Medulla oblongata (tissue), 1 donor: Measurements from ENCODE around the gene GALNT17.
"Not testable (repeated sequence)": the region's sequence is repeated elsewhere in the genome, so short reads cannot be mapped to it uniquely, and the experiment has no call there.

Experiments
- DNase-seq: peaks from one replicate; pipeline ENCODE4 v3.0.0-alpha.2; 2015; ENCODE audit errors: extremely low spot score

GALNT17 gene

DNA sequence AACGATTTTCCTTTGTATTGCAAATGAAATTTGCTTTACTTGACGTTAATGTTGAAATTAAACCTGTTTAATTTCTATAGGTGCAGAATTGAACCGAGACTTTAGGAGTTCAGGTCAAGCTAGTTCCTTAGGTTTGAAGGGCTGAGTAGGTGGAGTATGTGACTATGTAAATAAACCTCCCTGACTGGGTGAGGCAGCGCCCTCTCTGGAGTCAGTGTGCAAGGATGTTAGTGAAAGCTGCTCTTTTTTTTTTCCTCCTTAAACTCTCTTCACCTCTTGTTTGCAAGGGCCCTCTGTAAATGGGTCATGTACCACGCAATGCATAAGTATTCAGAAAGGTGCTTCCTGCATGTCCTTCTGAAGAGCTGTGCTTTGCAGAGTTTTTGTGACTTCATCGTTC, 33.8 kb downstream of the GALNT17 start:
- DNase-seq, result no peak

DNA sequence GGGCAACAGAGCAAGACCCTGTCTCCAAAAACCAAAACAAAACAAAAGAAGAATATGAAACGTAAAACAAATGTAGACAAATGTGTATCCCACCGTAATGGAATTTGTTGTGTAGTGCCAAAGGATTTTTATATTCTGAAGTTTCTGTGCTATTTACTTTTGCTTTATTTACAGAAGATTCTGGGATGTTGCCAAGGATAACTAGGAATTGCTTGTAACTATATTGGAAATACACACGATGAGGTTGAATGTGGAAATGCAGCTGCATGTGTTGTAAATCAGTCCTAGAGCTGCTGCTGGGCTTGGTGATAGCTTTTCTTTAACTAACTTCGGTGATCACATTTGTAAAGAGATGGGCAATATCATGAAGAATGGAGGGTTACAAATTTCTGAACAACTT, 39.5 kb downstream of the GALNT17 start:
- no peak for DNase-seq

DNA sequence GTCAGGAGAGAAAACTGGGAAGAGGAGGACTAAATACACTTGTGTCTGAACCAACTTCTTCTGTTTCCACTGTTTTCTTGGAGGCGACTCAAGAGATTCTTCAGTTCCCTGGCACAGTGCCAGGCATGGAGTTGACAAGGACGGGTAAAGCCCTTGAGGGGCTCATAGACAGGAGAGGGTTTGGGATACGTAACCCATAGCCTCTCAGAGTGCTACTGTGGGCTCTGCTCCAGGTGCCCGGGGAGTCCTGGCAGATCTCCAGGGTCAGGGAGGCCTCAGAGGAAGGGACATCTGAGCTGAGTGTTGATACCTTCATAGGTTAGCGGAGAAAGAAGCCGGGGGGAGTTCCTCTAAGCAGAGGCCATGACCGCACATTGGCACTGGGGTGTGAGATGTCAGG, 42.0 kb downstream of the GALNT17 start:
- peak; percentile 19 for DNase-seq

DNA sequence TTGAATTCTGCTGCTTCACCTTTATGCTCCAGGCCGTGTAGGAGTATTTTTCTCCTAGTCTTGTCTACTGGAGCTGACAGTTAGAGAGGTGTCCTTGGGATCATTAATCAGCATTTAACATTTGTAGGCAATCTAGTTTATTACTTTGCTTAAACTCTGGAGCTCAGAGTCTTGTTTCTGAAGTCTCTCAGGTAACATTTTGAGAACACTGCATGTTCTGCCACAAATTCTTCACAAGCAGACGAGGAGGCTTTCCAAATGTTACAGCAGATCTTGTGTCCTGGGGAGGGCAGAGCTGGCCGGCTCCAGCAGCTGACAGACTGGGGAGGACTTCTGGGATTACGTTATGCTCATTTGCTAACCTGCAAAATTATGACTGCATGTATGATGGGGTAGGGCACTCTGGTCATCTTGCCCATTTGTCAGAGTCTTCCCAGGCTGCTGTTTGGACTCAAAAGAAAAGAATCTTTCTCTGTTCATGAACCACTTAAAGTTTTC, 50.5 kb downstream of the GALNT17 start:
- no peak for DNase-seq

DNA sequence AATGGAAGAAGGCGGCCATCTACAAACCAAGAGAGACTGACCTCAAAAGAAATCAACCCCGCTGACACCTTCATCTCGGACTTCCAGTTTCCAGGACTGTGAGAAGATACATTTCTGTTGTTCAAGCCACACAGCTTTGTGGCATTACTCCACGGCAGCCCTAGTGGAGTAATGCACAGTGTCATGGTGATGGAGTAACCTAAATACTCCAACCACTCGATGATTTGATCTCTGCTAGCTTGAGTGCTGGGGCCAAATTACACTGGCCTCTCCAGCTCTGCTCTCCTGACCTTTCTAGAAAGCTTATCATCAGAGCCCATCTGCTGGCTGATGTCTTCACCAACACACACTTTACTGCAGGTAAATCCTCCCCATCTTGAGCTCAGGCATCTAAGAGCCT, 52.2 kb downstream of the GALNT17 start:
- no peak for DNase-seq

DNA sequence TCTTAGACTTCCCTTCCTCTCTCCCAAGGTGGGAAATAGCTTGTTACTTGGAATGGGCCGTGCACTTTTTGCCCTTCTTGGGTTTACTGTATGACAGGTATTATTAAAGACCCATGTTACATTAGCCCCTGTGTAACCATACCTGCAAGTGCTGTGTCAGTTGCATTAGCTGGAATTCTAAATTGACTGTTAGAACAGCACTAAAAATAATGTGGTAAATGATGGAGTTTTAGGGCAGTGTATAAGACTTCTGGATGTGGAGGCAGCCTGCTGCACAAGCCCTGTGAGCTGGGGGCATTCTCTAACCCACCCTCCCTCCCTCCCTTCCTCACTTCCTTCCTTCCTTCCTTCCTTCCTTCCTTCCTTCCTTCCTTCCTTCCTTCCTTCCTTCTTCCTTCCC, 52.7 kb downstream of the GALNT17 start:
- no peak for DNase-seq

DNA sequence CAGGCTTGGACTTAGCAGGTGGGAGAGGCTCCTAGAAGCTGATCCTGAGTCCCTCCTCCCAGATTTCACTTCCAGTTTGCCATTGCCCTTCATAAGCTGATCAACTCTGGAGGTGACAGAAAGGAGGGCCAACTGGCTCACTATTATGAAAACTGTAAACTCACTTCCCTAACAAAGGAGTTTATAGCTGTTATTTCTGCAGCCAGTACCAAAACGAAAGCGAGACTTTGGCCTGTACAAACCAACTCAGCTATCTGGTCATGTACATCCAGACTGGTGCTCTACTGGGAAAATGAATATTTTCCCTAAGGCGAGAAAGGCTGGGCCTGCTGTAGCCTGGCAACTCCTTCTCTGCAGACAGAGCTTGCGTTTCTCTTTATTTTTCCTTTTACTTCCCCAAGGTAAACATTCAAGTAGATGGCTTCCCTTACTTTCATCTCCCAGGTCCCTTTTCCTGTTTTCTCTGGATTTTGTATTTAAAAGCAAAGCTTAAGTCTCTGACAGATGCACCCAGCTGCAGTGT, 54.7 kb downstream of the GALNT17 start:
- DNase-seq, result no peak

DNA sequence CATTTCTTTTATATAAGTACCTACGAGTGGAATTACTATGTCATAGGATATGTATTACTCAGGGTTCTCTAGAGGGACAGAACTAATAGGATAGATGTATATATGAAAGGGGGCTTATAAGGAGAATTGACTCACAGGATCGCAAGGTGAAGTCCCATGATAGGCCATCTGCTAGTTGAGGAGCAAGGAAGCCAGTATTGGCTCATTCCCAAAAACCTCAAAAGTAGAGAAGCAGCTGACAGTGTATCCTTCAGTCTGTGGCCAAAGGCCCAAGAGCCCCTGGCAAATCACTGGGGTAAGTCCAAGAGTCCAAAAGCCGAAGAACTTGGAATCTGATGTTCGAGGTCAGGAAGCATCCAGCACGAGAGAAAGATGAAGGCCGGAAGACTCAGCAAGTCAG, 59.8 kb downstream of the GALNT17 start:
- DNase-seq, result no peak

DNA sequence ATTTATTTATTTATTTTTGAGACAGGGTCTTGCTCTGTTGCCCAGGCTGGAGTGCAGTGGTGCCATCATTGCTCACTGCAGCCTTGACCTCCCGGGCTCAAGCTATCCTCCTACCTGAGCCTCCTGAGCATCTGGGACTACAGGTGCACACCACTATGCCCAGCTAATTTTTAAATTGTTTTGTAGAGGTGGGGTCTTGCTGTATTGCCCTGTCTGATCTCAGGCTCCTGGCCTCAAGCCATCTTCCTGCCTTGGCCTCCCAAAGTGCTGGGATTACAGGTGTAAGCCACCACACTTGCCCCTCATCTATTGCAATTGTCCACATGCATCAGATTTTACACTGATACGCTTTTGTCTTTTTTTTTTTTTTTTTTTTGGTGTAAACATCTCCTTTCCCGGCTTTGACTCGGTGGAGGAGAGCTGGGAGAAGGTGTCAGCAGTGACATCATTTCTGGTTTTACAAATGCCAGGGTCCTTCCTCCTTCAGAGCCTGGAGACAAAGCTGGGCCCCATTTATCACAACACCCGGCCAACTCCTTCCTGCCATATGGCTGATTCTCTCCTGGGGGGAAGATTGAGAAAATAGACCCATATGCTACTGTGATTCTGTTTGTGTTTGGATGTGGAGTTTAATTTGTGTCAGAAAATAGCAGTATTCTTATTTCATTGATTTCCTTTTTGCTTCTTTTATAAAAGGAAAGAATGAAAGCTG, 61.3 kb downstream of the GALNT17 start:
- no peak for DNase-seq

DNA sequence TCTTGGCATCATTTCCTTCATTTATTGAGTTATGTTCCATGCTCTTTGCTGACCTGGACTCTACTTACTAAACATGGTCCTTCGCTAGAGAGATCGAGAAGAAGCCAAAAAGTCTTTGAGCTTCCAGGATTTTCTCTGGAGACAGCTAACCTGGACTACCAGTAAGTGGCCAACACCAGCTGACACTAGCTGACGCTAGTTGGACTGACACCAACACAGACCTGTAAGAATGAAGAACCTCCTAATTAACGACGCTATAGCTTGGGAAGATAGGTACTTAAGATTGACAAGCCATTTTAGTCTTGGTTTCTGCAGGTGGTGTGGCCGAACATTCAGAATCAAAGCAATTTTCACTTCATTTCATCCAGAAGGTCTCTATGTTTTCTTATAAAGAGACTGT, 66.4 kb downstream of the GALNT17 start:
- no peak for DNase-seq

DNA sequence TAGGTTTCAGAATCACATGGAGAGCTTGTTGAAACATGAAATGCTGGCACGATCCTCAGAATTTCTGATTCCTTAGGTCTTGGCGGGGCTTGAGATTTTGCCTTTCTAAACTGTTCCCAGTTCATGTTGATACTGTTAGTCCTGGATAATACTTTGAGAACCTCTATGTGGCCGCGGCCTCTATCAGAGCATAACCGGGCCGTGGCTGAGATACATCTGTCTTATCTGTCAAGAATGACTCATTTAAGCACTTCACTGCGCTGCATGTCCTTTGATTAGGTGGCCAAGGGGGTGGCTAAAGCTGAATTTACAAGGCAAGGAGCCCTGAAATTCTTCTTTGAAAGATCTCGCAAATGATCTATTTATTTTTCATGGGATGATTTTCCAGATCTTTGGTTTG, 66.9 kb downstream of the GALNT17 start:
- DNase-seq, result no peak

DNA sequence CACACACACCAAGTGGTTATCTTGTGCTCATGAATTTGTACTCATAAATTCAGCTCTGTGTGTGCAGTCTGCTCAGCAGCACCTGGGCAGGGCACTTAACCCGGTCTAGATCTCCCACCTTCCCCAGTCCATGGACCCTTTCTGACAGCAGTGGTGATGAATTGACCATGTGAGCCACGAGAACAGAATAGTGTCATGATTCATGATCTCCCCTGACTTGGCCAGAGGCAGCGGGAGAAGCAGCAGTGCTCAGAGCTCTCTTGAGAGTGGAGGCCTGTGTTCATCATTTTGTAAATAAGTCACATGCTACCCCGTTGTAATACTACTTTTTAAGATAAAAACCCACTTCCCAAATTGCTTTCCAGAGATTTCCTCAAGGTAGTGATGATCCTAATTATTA, 74.2 kb downstream of the GALNT17 start:
- no peak for DNase-seq

DNA sequence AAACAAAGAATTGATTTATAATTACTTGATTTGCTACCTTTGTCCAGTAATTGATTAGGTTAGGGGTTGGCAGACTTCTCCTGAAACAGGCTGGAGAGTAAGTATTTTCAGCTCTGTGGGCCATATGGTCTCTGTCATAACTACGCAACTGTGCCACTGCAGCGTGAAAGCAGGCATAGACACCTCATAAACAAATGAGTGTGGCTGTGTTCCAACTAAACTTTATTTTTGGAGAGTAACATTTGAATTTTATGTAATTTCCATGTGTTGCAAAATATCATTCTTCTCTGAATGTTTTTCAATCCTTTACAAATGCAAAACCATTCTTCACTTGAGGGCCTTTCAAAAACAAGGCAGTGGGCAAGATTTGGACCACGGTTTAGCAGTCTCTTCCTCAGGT, 76.9 kb downstream of the GALNT17 start:
- DNase-seq, result no peak

DNA sequence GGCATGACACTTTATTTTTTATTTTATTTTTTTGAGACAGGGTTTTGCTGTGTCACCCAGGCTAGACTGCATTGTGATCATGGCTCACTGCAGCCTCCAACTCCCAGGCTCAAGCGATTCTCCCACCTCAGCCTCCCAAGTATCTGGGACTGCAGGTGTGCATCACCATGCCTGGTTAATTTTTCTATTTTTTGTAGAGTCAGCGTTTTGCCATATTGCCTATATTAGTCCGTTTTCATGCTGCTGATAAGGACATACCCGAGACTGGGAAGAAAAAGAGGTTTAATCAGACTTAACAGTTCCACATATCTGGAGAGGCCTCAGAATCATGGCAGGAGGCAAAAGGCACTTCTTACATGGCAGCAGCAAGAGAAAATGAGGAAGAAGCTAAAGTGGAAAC, 77.5 kb downstream of the GALNT17 start:
- not testable (repeated sequence) for DNase-seq

DNA sequence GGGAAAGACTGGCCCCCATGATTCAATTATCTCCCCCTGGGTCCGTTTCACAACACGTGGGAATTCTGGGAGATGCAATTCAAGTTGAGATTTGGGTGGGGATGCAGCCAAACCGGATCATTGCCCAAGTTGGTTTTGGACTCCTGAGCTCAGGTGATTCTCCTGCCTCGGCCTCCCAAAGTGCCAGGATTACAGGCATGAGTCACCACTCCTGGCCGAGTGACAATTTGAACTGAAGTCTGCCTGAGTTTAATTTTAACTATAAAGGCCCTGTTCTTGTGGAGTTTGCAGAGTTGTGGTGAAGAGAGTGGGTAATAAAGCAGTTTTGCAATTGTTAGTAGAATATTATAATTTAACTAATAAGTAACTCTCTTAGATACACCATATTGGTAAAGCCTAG, 78.3 kb downstream of the GALNT17 start:
- DNase-seq, result no peak

DNA sequence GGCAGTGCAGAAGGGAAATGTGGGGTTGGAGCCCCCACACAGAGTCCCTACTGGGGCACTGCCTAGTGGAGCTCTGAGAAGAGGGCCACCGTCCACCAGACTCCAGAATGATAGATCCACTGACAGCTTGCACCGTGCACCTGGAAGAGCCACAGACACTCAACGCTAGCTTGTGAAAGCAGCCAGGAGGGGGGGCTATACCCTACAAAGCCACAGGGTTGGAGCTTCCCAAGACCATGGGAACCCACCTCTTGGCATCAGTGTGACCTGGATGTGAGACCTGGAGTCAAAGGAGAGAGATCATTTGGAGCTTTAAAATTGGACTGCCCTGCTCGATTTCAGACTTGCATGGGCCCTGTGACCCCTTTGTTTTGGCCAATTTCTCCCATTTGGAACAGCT, 80.5 kb downstream of the GALNT17 start:
- not testable (repeated sequence) for DNase-seq

DNA sequence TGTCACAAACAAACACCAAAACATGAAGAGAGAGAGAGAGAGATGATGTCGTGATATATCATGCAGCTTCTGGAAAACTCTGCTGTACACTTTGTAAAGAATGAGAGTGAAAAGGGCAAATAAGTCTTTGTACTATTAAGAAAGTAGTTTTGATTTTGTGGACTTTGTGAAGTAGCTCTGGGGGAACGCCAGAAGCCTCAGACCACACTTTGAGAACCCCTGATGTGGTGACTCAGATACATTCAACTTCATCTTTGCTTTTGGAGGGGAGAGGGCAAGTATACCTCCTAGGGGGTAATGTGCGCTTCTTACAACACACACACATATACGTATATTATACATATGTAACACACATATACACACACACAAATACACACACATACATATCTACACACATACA, 84.3 kb downstream of the GALNT17 start:
- DNase-seq, result no peak

DNA sequence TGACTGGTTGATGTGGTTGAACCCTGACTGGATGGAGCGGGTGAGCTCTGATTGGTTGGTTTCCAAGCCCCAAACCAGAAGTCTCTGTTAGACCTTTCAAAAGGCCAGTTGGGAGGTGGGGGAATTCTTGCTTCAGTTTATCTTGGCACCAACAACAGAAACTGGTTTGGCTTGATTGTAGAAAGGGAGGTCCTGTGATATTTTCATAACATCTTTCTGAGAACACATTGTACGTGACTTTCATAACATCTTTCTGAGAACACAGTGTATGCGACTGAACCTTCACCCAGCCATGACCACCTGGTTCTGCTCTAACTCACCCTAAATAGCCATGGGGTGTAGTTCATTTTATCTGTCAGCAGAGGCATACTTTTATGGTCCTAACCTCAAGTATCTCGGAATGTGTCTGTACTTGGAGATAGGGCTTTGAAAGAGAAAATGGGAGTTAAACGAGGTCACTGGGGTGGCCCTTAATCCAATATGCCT, 88.3 kb downstream of the GALNT17 start:
- DNase-seq, result no peak

DNA sequence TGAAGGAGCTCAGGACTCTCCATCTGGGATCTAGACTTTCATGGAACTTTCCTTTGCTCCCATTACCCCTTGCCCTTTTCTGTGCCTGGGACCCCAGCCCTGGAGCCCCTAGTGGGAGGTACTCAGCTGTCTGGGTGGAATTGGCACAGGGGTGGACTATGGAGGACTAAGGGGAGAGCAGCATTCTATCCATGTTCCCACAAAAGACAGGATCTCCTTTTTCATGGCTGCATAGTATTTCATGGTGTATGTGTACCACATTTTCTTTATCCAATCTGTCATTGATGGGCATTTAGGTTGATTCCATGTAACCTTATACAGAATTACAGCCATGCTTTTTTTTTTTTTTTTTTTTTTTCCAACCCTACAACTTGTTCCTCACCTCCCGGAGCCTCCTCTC, 89.1 kb downstream of the GALNT17 start:
- DNase-seq, result no peak

DNA sequence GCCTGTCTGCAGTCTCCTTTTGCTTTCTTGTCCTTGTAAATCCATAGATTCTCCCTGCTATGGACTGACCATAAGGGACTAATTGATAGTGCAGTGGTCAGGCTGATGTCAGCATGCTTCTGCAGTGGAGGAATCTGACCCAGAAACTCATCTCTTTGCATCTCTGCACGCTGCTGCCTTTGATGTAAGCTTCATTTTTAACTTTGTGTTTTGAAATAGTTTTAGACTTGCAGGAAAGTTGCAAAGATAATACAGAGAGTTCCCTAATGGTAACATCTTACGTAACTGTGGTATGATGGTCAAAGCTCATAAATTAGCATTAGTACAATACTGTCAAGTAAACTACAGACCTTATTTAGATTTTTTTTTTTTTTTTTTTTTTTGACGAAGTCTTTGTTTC, 89.6 kb downstream of the GALNT17 start:
- no peak for DNase-seq

DNA sequence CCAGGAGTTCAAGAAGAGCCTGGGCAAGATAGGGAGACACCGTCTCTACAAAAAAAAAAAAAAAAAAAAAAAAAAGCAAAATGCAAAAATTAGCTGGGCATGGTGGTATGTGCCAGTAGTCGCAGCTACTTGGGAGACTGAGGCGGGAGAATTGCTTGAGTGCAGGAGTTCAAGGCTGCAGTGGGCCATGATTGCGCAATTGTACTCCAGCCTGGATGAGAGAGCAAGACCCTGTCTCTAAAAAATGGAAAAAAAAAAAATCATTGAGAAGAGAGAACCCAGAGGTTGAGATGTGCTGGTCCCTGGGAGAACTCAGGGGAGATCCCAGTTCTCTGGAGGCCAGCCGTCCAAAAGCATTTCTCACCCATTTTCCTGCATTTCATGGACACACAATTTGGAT, 95.2 kb downstream of the GALNT17 start:
- DNase-seq, result no peak

DNA sequence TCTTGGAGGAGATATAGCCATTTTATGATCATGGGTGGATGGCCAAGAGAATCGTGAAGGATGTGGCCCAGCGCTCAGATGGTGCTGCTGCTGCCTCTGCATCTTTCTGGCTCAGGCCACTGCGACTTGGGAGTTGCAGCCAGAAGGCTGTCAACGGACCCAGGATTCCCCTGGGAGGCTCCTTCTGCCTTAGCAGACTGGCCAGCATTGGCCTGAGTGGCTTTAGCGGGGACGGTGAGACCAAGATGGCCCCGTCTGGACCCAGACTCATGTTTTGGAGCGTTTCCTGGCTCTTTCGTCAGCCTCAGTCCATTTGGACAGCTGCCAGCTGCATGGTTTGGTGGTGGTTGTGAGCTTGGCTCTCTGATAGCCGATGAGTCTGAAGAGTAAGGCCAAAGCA, 97.2 kb downstream of the GALNT17 start:
- DNase-seq, result no peak

DNA sequence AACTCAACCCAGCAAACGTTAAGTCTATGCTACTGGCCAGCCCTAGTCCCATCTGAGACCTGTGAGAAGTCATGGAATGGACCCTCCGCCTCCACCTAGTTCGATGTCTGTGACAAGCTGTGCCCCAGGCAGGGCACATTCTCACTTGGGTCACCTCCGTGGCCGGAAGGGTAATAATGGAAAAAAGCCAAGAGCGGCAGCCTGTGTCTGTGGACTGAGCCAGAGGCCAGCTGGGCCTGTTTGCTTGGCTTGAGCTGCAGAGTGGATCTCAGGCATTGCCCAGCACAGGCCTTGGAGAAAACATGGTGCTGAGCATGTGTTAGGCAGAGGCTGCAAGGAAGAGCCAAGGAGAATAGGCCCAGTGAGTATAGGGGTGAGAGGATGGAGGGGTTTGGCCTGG, 97.8 kb downstream of the GALNT17 start:
- DNase-seq, result no peak

DNA sequence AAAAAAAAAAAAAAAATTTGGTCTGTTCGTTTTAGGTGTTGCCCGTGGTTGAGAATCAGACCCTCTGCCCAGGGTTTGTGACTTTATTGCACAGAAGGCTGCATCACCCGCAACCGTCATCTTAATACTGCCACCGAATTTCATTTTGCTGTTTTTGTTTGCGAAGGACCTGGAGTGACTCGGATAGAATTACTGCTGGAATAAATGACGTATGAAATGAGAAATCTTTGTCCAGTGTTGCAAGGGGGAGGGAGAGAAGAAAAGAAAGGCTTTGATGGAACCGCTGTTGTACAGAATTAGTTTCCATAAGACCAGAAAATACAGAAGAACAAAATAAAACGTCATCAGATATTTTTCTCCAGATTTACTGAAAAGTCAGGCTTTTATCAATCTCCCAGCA, 103.3 kb downstream of the GALNT17 start:
- no peak for DNase-seq
